ENCODE data around the gene KIF27. TPM values are rescaled to one million over a fixed set of nuclear protein-coding genes. Genes with fewer than 3 reads are reported as not detected.

KIF27 gene, protein sequence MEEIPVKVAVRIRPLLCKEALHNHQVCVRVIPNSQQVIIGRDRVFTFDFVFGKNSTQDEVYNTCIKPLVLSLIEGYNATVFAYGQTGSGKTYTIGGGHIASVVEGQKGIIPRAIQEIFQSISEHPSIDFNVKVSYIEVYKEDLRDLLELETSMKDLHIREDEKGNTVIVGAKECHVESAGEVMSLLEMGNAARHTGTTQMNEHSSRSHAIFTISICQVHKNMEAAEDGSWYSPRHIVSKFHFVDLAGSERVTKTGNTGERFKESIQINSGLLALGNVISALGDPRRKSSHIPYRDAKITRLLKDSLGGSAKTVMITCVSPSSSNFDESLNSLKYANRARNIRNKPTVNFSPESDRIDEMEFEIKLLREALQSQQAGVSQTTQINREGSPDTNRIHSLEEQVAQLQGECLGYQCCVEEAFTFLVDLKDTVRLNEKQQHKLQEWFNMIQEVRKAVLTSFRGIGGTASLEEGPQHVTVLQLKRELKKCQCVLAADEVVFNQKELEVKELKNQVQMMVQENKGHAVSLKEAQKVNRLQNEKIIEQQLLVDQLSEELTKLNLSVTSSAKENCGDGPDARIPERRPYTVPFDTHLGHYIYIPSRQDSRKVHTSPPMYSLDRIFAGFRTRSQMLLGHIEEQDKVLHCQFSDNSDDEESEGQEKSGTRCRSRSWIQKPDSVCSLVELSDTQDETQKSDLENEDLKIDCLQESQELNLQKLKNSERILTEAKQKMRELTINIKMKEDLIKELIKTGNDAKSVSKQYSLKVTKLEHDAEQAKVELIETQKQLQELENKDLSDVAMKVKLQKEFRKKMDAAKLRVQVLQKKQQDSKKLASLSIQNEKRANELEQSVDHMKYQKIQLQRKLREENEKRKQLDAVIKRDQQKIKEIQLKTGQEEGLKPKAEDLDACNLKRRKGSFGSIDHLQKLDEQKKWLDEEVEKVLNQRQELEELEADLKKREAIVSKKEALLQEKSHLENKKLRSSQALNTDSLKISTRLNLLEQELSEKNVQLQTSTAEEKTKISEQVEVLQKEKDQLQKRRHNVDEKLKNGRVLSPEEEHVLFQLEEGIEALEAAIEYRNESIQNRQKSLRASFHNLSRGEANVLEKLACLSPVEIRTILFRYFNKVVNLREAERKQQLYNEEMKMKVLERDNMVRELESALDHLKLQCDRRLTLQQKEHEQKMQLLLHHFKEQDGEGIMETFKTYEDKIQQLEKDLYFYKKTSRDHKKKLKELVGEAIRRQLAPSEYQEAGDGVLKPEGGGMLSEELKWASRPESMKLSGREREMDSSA (N-terminal part only)
- total RNA-seq (2013; cell fraction: nucleolus; rRNA removed) = 15.8 and 16.4 TPM in 2 replicates
- total RNA-seq (2014; rRNA removed) = 0.96 and 1.3 TPM in 2 replicates
- 2.8 and 3.3 TPM in 2 replicates for total RNA-seq (2014; rRNA removed; fragmentation: Illumina TruSeq; extraction: Trizol)
- total RNA-seq (2021) = 1.4 and 2.2 TPM in 2 replicates
- 0.93 TPM for polyA plus RNA-seq (2011; ENCODE audit: low read depth)
- polyA plus RNA-seq (2011; rRNA removed) = 1.1 and 2.8 TPM in 2 replicates
- polyA plus RNA-seq (2011; cell fraction: cytosol; rRNA removed) = 0.39 and 0.50 TPM in 2 replicates
- 1.6 and 2.1 TPM in 2 replicates for polyA plus RNA-seq (2011; cell fraction: nucleus; rRNA removed)
- polyA plus RNA-seq (2012) = 0.68 and 1.3 TPM in 2 replicates
- 1.6 and 2.0 TPM in 2 replicates for polyA plus RNA-seq (2014; fragmentation: Illumina TruSeq; extraction: Trizol)
- polyA plus RNA-seq (2014; fragmentation: Nextera tagmentation; extraction: Ambion mirVana) = under 1 TPM; 0.64 to 0.92 TPM
- polyA plus RNA-seq (2014; rRNA removed) = 0.72 and 0.96 TPM in 2 replicates
- 1 to 10 TPM; 1.6 to 1.7 TPM for polyA plus RNA-seq (2016; fragmentation: Nextera tagmentation; extraction: Ambion mirVana)
- polyA minus RNA-seq (2011; rRNA and poly(A)+ RNA removed) = 1.8 and 2.6 TPM in 2 replicates
- 0.73 and 0.80 TPM in 2 replicates for polyA minus RNA-seq (2011; cell fraction: cytosol; rRNA and poly(A)+ RNA removed)
- 1.6 and 3.0 TPM in 2 replicates for polyA minus RNA-seq (2011; cell fraction: nucleus; rRNA and poly(A)+ RNA removed)
- percentile 53 among the genes with signal in this experiment for Bru-seq, nascent RNA
- BruChase-seq, experiment 1, labeled RNA remaining after a 6-hour chase = percentile 50 among the genes with signal in this experiment
- BruChase-seq, experiment 2, labeled RNA remaining after a 2-hour chase = percentile 55 among the genes with signal in this experiment
- long read RNA-seq, experiment 1, partial matches to known transcripts = 1 of 1 reads
- long read RNA-seq, experiment 1, other reads (novel, unspliced or antisense) = 0 of 1 reads
- long read RNA-seq, experiment 2, partial matches to known transcripts = 9 of 21 reads
- long read RNA-seq, experiment 2, other reads (novel, unspliced or antisense) = 12 of 21 reads

DNA sequence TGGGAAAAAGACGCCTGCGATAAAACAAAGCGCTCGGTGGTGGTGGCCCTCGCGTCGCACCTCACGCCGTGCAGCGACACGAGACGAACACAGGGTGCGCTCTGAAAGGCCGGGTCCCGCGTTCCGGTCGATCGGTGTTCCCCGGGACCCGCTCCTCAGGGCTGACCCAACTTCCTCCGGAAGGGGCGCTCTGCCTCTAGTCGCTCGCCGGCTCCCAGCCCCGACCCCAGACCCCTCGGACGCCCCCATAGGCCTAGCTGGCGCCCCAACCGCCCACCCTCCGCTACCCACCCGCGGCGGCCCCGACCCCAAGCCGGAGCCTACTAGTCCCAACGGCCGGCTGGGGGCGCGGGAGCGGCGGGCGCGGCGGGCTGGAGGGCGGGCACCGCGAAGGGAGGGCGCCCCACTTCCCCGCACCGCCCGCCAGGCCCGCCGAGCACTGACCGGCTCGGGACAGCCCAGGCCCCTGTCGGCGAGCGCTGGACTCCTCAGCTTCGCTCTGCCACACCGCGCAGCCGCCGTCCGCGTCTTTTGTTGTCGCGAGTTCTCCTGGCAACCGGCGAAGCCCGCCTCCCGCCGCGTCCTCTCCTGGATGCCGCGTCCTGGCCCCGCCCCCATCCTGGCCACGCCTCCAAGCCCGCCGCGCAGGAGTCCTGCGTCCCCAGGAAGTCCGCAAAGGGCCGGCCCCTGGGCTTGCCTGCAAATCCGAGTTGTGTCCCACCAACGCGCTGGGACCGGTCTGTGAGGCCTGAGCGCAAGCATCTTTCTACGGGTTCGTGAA, at the start of gene KIF27:
Gene KIF27 (minus strand): TSS at position 506 of the 781 bp plus-strand sequence. CDS start 5,841 bp downstream, outside the sequence.
- Histone ChIP-seq H3K27ac (ENCODE audit: control insufficient read depth, insufficient read depth) (peak within 1 kb of the TSS; percentile 79), H2AFZ (ENCODE audit: control insufficient read depth, low read depth, low read length) (peak within 1 kb of the TSS; percentile 84), H3K9ac (ENCODE audit: control insufficient read depth, insufficient read depth, low read length) (peak within 1 kb of the TSS; percentile 73), H3K36me3 (ENCODE audit: control insufficient read depth in 2 of 2, insufficient read depth in 2 of 2, low read length in 1 of 2) (no peaks in the 10 kb centered on the region), H3K4me1 (ENCODE audit: control insufficient read depth, insufficient read depth, low read length) (peaks cover 9% of the 10 kb centered on the region), H3K79me2 (ENCODE audit: control insufficient read depth, insufficient read depth, low read length) (no peaks in the 10 kb centered on the region), H3K4me2 (ENCODE audit: control insufficient read depth, insufficient read depth) (peak within 1 kb of the TSS; percentile 97), H3K4me3 (peak within 1 kb of the TSS; percentile 79), H4K20me1 (ENCODE audit: control insufficient read depth, insufficient read depth) (no peaks in the 10 kb centered on the region), H3K9me3 (replicated peaks; ENCODE audit: control insufficient read depth, insufficient read depth, low read length) (no peaks in the 10 kb centered on the region), H3K27me3 (replicated peaks in 1 of 2; ENCODE audit: control insufficient read depth in 2 of 2, insufficient read depth in 2 of 2, low read length in 1 of 2) (no peaks in the 10 kb centered on the region)
- 1% methylated on average over 72 of the region's 92 CpGs for WGBS (ENCODE audit: insufficient coverage, insufficient replicate concordance, low lambda C conversion rate, missing lambda C conversion rate)
- in situ Hi-C loops (cut with MboI) = no loop called here
- intact Hi-C loops (cut with micrococcal nuclease; ENCODE audit: unreplicated experiment) = loop anchor here (1.0 to 5.0 kb wide), 4 partner anchors 59 to 396 kb away; partner anchors contain the start of genes HNRNPK, IDNK, RMI1 and UBQLN1
- ATAC-seq = peak; percentile 95
- SMC1A ChIA-PET (ENCODE audit: uncharacterized antibody, unreplicated experiment) = interaction anchor here (0.6 to 1.7 kb wide), 11 partner anchors 9 to 586 kb away, joined by 3 to 6 read pairs (median 3); no protein-coding TSS in a partner anchor
- TSS peak; percentile 98 for BruUV-seq (replicated peaks)
- RAD21 ChIA-PET (ENCODE audit: unreplicated experiment) = interaction anchor here (0.6 to 2.4 kb wide), 10 partner anchors 9 to 398 kb away, joined by 3 to 7 read pairs (median 4); partner anchors contain the start of genes HNRNPK and RMI1
- POLR2A ChIA-PET = interaction anchor here (0.6 to 2.2 kb wide), 5 partner anchors 11 to 373 kb away, joined by 3 to 7 read pairs (median 5); partner anchors contain the start of genes HNRNPK and RMI1
- FAIRE-seq = no peak
- DNase-seq (ENCODE audit: low read depth, low spot score) = peak; percentile 80
- CTCF ChIA-PET = interaction anchor here (0.6 to 4.9 kb wide), 19 partner anchors 9 to 422 kb away, joined by 3 to 25 read pairs (median 4); a partner anchor contains a TSS
- TF ChIP-seq DPF2 (IDR thresholded peaks at IDR 0.05) = peak; percentile 74; the same call in 1 of the 2 replicates
- peak; percentile 53 for TF ChIP-seq YY1 (IDR thresholded peaks at IDR 0.05; ENCODE audit: low read depth, low read length)
- TF ChIP-seq ZBED1 (IDR thresholded peaks at IDR 0.05; ENCODE audit: borderline replicate concordance) = peak; percentile 23
- TF ChIP-seq BACH1 (IDR thresholded peaks at IDR 0.05; ENCODE audit: borderline replicate concordance) = peak; percentile 92
- no peak; the same call in 1 of the 2 replicates for TF ChIP-seq RUNX3 (IDR thresholded peaks at IDR 0.05; ENCODE audit: low read length)
- TF ChIP-seq KLF5 (IDR thresholded peaks at IDR 0.05; ENCODE audit: partially characterized antibody) = no peak
- peak; percentile 81 for TF ChIP-seq POLR2A (IDR thresholded peaks at IDR 0.05; ENCODE audit: low read depth, low read length)
- TF ChIP-seq, protein P1, sequence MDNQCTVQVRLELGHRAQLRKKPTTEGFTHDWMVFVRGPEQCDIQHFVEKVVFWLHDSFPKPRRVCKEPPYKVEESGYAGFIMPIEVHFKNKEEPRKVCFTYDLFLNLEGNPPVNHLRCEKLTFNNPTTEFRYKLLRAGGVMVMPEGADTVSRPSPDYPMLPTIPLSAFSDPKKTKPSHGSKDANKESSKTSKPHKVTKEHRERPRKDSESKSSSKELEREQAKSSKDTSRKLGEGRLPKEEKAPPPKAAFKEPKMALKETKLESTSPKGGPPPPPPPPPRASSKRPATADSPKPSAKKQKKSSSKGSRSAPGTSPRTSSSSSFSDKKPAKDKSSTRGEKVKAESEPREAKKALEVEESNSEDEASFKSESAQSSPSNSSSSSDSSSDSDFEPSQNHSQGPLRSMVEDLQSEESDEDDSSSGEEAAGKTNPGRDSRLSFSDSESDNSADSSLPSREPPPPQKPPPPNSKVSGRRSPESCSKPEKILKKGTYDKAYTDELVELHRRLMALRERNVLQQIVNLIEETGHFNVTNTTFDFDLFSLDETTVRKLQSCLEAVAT (IDR thresholded peaks at IDR 0.05) = no peak
- peak; percentile 80 for TF ChIP-seq POLR2AphosphoS5 (IDR thresholded peaks at IDR 0.05; ENCODE audit: low read length)
- TF ChIP-seq POLR2AphosphoS2 (IDR thresholded peaks at IDR 0.05; ENCODE audit: low read depth, low read length) = peak; percentile 59; the same call in 1 of the 2 replicates
- 0 out of 2 replicates have a peak, but pooled peaks have one; percentile 5 for TF ChIP-seq TCF3 (IDR thresholded peaks at IDR 0.05; ENCODE audit: borderline replicate concordance, insufficient read depth, low read depth, low read length)
- peak; percentile 79 for TF ChIP-seq SMAD5 (IDR thresholded peaks at IDR 0.05; ENCODE audit: low read depth)
- no peak for TF ChIP-seq KAT2A (conservative IDR thresholded peaks at IDR 0.05; ENCODE audit: control insufficient read depth, low read depth, low read length)

All from GM12878 (cell line).